ENCODE measurements around the gene ANKUB1.

ANKUB1 gene

GRCh38 chr3:149831321-149831720, 39.0 kb upstream of the ANKUB1 start:
- TF ChIP-seq TAF1 (IDR thresholded peaks at IDR 0.05; ENCODE audit: borderline replicate concordance, insufficient read depth, low read length) (no peak), POLR2AphosphoS5 (IDR thresholded peaks at IDR 0.05; ENCODE audit: low read depth, low read length) (no peak), SIN3A (IDR thresholded peaks at IDR 0.05; ENCODE audit: borderline replicate concordance, insufficient read depth, low read length) (no peak), REST (IDR thresholded peaks at IDR 0.05; ENCODE audit: insufficient read depth in 1 of 2, low read depth in 2 of 2, low read length in 2 of 2) (no peak), FOXP2 (optimal IDR thresholded peaks at IDR 0.05; ENCODE audit: borderline replicate concordance, extremely low read depth, extremely low read length, insufficient read depth) (no peak)

GRCh38 chr3:149830902-149831301, 38.5 kb upstream of the ANKUB1 start:
- no peak for TF ChIP-seq POLR2AphosphoS5 (IDR thresholded peaks at IDR 0.05; ENCODE audit: low read depth, low read length)
- TF ChIP-seq FOXP2 (optimal IDR thresholded peaks at IDR 0.05; ENCODE audit: borderline replicate concordance, extremely low read depth, extremely low read length, insufficient read depth), result no peak
- TF ChIP-seq SIN3A (IDR thresholded peaks at IDR 0.05; ENCODE audit: borderline replicate concordance, insufficient read depth, low read length), result no peak
- no peak for TF ChIP-seq REST (IDR thresholded peaks at IDR 0.05; ENCODE audit: insufficient read depth in 1 of 2, low read depth in 2 of 2, low read length in 2 of 2)
- no peak for TF ChIP-seq TAF1 (IDR thresholded peaks at IDR 0.05; ENCODE audit: borderline replicate concordance, insufficient read depth, low read length)

GRCh38 chr3:149828390-149828789, 36.0 kb upstream of the ANKUB1 start:
- TF ChIP-seq SIN3A (IDR thresholded peaks at IDR 0.05; ENCODE audit: borderline replicate concordance, insufficient read depth, low read length) (no peak), TAF1 (IDR thresholded peaks at IDR 0.05; ENCODE audit: borderline replicate concordance, insufficient read depth, low read length) (no peak), FOXP2 (optimal IDR thresholded peaks at IDR 0.05; ENCODE audit: borderline replicate concordance, extremely low read depth, extremely low read length, insufficient read depth) (no peak), REST (IDR thresholded peaks at IDR 0.05; ENCODE audit: insufficient read depth in 1 of 2, low read depth in 2 of 2, low read length in 2 of 2) (no peak)

GRCh38 chr3:149826636-149827035, 34.3 kb upstream of the ANKUB1 start:
- no peak for TF ChIP-seq SIN3A (IDR thresholded peaks at IDR 0.05; ENCODE audit: borderline replicate concordance, insufficient read depth, low read length)
- TF ChIP-seq REST (IDR thresholded peaks at IDR 0.05; ENCODE audit: insufficient read depth in 1 of 2, low read depth in 2 of 2, low read length in 2 of 2), result no peak
- TF ChIP-seq TAF1 (IDR thresholded peaks at IDR 0.05; ENCODE audit: borderline replicate concordance, insufficient read depth, low read length), result no peak
- TF ChIP-seq POLR2AphosphoS5 (IDR thresholded peaks at IDR 0.05; ENCODE audit: low read depth, low read length), result no peak
- TF ChIP-seq FOXP2 (optimal IDR thresholded peaks at IDR 0.05; ENCODE audit: borderline replicate concordance, extremely low read depth, extremely low read length, insufficient read depth), result no peak

- TF ChIP-seq FOXP2 (optimal IDR thresholded peaks at IDR 0.05; ENCODE audit: borderline replicate concordance, extremely low read depth, extremely low read length, insufficient read depth), result no peak
- TF ChIP-seq REST (IDR thresholded peaks at IDR 0.05; ENCODE audit: insufficient read depth in 1 of 2, low read depth in 2 of 2, low read length in 2 of 2), result no peak
- TF ChIP-seq POLR2AphosphoS5 (IDR thresholded peaks at IDR 0.05; ENCODE audit: low read depth, low read length), result no peak
- TF ChIP-seq SIN3A (IDR thresholded peaks at IDR 0.05; ENCODE audit: borderline replicate concordance, insufficient read depth, low read length), result no peak
- no peak for TF ChIP-seq TAF1 (IDR thresholded peaks at IDR 0.05; ENCODE audit: borderline replicate concordance, insufficient read depth, low read length)
Measured at GRCh38 chr3:149820183-149820582, 27.8 kb upstream of the ANKUB1 start.

Measured in PFSK-1 (cell line).